Activated B cell treated with CpG ODN at 0.5 μM for 24 hours (primary cell): ENCODE results near the gene RTTN. TPM values are rescaled to one million over a fixed set of nuclear protein-coding genes. Genes with fewer than 3 reads are reported as not detected.

Experiments used
- ATAC-seq: fragments of 200-7000 bp; cut with Tn5 transposase; one replicate; pipeline ENCODE4 v1.10.0; 2021; ENCODE audit warnings: low read depth, mild to moderate bottlenecking, moderate library complexity
- CTCF ChIA-PET: fragments of 350-600 bp; sonication (Branson Sonifier 250); formaldehyde crosslinking; loops from one replicate; lab custom pipeline; 2021; ENCODE audit warnings: antibody characterized with exemption; lab: Charles Lee
- POLR2A ChIA-PET: fragments of 350-600 bp; sonication (Branson Sonifier 250); formaldehyde crosslinking; loops from one replicate; lab custom pipeline; 2021; ENCODE audit warnings: antibody characterized with exemption; lab: Charles Lee
- DNase-seq: peaks from one replicate; pipeline ENCODE4 v3.0.0; 2022
- H3K27ac Mint-ChIP-seq: one replicate; pipeline ENCODE4 v1.8.0; 2020; ENCODE audit warnings: mixed read lengths
- H3K27me3 Mint-ChIP-seq: one replicate; pipeline ENCODE4 v1.8.0; 2021; ENCODE audit warnings: mixed read lengths
- H3K36me3 Mint-ChIP-seq: one replicate; pipeline ENCODE4 v1.8.0; 2021; ENCODE audit warnings: low read depth, mixed read lengths
- H3K4me1 Mint-ChIP-seq: one replicate; pipeline ENCODE4 v1.8.0; 2021; ENCODE audit warnings: mixed read lengths
- H3K4me3 Mint-ChIP-seq: one replicate; pipeline ENCODE4 v1.8.0; 2020; ENCODE audit warnings: mild to moderate bottlenecking, mixed read lengths
- H3K9me3 Mint-ChIP-seq: one replicate; pipeline ENCODE4 v1.8.0; 2020; ENCODE audit warnings: mixed read lengths
- CTCF ChIP-seq: fragments of 200-600 bp; IDR thresholded peaks from one replicate; pipeline ENCODE4 v1.8.0; 2022; ENCODE audit warnings: antibody characterized with exemption, mild to moderate bottlenecking
- intact Hi-C: fragments of 100-400 bp; cut with micrococcal nuclease; formaldehyde crosslinking; loops from one replicate; pipeline ENCODE4 v1.15.1; 2024
- total RNA-seq: library from RNA; stranded (reverse); gene quantifications from 2 replicates; pipeline ENCODE4 v1.2.3, GENCODE V29; 2022

The RTTN gene
- total RNA-seq, 1 donor from 2014 or later, result 25.9 TPM

- Mint-ChIP-seq H3K27me3 (peaks cover 32% of the 10 kb centered on the region), H3K36me3 (no peaks in the 10 kb centered on the region), H3K9me3 (no peaks in the 10 kb centered on the region), H3K27ac (no peak overlapping the region), H3K4me1 (no peaks in the 10 kb centered on the region), H3K4me3 (no peak overlapping the region)
- ChIA-PET POLR2A (no interaction called here), CTCF (no interaction called here)
- DNase-seq (no peak), ATAC-seq (no peak)
- TF ChIP-seq CTCF, result no peak
- intact Hi-C loops, result no loop called here
Measured at GRCh38 chr18:70233974-70234373, 28.5 kb upstream of the RTTN start.

- ChIA-PET CTCF (no interaction called here), POLR2A (no interaction called here)
- Mint-ChIP-seq H3K4me1 (no peaks in the 10 kb centered on the region), H3K27ac (no peak overlapping the region), H3K27me3 (peaks cover 24% of the 10 kb centered on the region), H3K9me3 (peaks cover 7% of the 10 kb centered on the region), H3K4me3 (no peak overlapping the region), H3K36me3 (no peaks in the 10 kb centered on the region)
- no peak for TF ChIP-seq CTCF
- DNase-seq, result no peak
- intact Hi-C loops, result no loop called here
- ATAC-seq, result no peak
Measured at GRCh38 chr18:70232261-70232660, 26.8 kb upstream of the RTTN start.

GRCh38 chr18:70229639-70230038 lies 24.2 kb upstream of the RTTN start:
- no peak for TF ChIP-seq CTCF
- ChIA-PET POLR2A (no interaction called here), CTCF (no interaction called here)
- no peak overlapping the region for H3K27ac Mint-ChIP-seq
- ATAC-seq (no peak), DNase-seq (no peak)
- H3K27me3 Mint-ChIP-seq, result peaks cover 19% of the 10 kb centered on the region
- H3K9me3 Mint-ChIP-seq, result peaks cover 14% of the 10 kb centered on the region
- no peaks in the 10 kb centered on the region for H3K36me3 Mint-ChIP-seq
- intact Hi-C loops, result no loop called here
- no peaks in the 10 kb centered on the region for H3K4me1 Mint-ChIP-seq
- H3K4me3 Mint-ChIP-seq, result no peak overlapping the region

DNA sequence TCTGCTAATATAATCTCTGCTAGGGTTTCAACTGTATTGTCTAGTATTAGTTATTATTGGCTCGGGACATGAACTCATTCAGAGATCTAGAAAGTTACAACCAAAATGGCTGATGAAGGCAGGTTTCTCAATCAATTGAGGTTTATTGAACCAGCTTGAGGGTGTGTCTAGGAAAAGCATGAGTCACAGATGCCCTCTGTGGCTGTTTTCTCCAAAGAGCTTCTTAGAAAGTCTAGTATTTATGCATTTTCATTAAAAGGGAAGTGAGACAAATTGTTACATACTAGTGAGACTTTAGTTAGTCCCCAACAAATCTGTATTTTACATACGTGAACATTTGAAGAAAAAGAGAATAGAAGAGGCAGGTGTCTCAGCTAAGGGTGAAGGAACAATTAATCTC lies 23.0 kb upstream of the RTTN start:
- TF ChIP-seq CTCF, result no peak
- CTCF ChIA-PET, result no interaction called here
- Mint-ChIP-seq H3K4me3 (no peak overlapping the region), H3K4me1 (no peaks in the 10 kb centered on the region), H3K27ac (no peak overlapping the region), H3K27me3 (peaks cover 20% of the 10 kb centered on the region), H3K9me3 (peaks cover 14% of the 10 kb centered on the region), H3K36me3 (no peaks in the 10 kb centered on the region)
- ATAC-seq (no peak), DNase-seq (no peak)
- POLR2A ChIA-PET, result no interaction called here
- intact Hi-C loops, result no loop called here

DNA sequence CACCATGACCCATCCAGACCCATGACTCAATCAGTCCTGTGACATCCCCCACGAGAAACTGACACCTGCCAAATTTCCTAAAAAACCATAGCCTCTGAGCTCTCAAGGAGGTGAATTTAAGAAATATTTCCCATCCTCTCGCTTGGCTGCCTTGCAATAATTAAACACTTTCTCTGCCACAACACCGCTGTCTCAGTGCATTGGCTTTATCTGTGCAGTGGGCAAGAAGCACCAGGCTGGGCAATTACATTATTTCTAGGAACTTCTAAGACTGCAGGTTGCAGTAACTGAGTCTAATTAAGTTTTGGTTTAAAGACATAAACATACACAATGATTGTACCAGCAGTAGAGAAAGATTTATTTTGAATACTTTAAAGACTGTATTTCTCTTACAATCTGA lies 22.0 kb upstream of the RTTN start:
- Mint-ChIP-seq H3K36me3 (no peaks in the 10 kb centered on the region), H3K4me1 (no peaks in the 10 kb centered on the region), H3K27ac (no peak overlapping the region), H3K27me3 (peaks cover 20% of the 10 kb centered on the region), H3K9me3 (peaks cover 14% of the 10 kb centered on the region), H3K4me3 (no peak overlapping the region)
- ChIA-PET CTCF (no interaction called here), POLR2A (no interaction called here)
- ATAC-seq, result no peak
- no peak for TF ChIP-seq CTCF
- DNase-seq, result no peak
- intact Hi-C loops, result no loop called here
